Colonic mucosa (tissue), 4 donors: ENCODE measurements around the gene NUBPL. TPM values are rescaled to one million over a fixed set of nuclear protein-coding genes. Genes with fewer than 3 reads are reported as not detected.

Source experiments
- DNase-seq: peaks from one replicate; pipeline ENCODE4 v3.0.0-alpha.2; 2020
- H3K27ac ChIP-seq: fragments of 200-600 bp; one replicate; pipeline ENCODE4 v1.8.0; 2021
- H3K27me3 ChIP-seq: fragments of 200-600 bp; one replicate; pipeline ENCODE4 v1.8.0; 2021
- H3K36me3 ChIP-seq: fragments of 200-600 bp; one replicate; pipeline ENCODE4 v1.8.0; 2021
- H3K4me1 ChIP-seq: fragments of 200-600 bp; one replicate; pipeline ENCODE4 v1.8.0; 2021; ENCODE audit warnings: mild to moderate bottlenecking
- H3K4me3 ChIP-seq: fragments of 200-600 bp; one replicate; pipeline ENCODE4 v1.8.0; 2021
- H3K9ac ChIP-seq, 2 donors: one replicate each; pipeline ENCODE4 v1.7.0; 2013; ENCODE audit warnings: control low read depth in 2 of 2, low read depth in 2 of 2, low read length in 2 of 2
- H3K9me3 ChIP-seq: fragments of 200-600 bp; one replicate; pipeline ENCODE4 v1.8.0; 2021
- CTCF ChIP-seq: fragments of 200-600 bp; IDR thresholded peaks from one replicate; pipeline ENCODE4 v1.8.0; 2022; ENCODE audit warnings: antibody characterized with exemption, mild to moderate bottlenecking
- intact Hi-C: fragments of 100-400 bp; cut with DNase I; formaldehyde crosslinking; loops from one replicate; pipeline ENCODE4 v1.14.1; 2022
- total RNA-seq, 2 donors: library from RNA; stranded (reverse); fragmentation: NEBNext Ultra II Directional in 1 of 2; extraction: Animal tissue kit (Norgen Biotek cat#: 25700) in 1 of 2; gene quantifications; one replicate each; pipeline ENCODE4 v1.2.1, GENCODE V29; 2021
- donor health status: healthy.
- donor health status: DM: no; HTN: no; CAD: no.
- donor health status: DM: no; HTN: no; CAD: no.

Gene NUBPL
- total RNA-seq, 2 donors from 2014 or later: 13.3 to 14.0 TPM

- Histone ChIP-seq H3K9me3 (no peaks in the 10 kb centered on the region), H3K4me1 (no peaks in the 10 kb centered on the region), H3K4me3 (no peak overlapping the region), H3K27me3 (no peaks in the 10 kb centered on the region), H3K9ac (no peak overlapping the region), H3K36me3 (no peaks in the 10 kb centered on the region), H3K27ac (no peak overlapping the region)
- intact Hi-C loops: no loop called here
- no peak for TF ChIP-seq CTCF
- no peak for DNase-seq
Observed at GRCh38 chr14:31752867-31753661, 191.9 kb downstream of the NUBPL start.

GRCh38 chr14:31758941-31759340 is 197.7 kb downstream of the NUBPL start:
- H3K4me1 ChIP-seq: no peaks in the 10 kb centered on the region
- H3K9ac ChIP-seq: no peak overlapping the region
- no peak overlapping the region for H3K27ac ChIP-seq
- no peak for TF ChIP-seq CTCF
- no peak overlapping the region for H3K4me3 ChIP-seq
- intact Hi-C loops: no loop called here
- DNase-seq: no peak
- H3K36me3 ChIP-seq: no peaks in the 10 kb centered on the region
- H3K9me3 ChIP-seq: no peaks in the 10 kb centered on the region
- no peaks in the 10 kb centered on the region for H3K27me3 ChIP-seq

GRCh38 chr14:31760277-31760676 is 199.1 kb downstream of the NUBPL start:
- TF ChIP-seq CTCF: no peak
- H3K27me3 ChIP-seq: no peaks in the 10 kb centered on the region

GRCh38 chr14:31761325-31761724 is 200.1 kb downstream of the NUBPL start:
- Histone ChIP-seq H3K9me3 (no peaks in the 10 kb centered on the region), H3K9ac (no peak overlapping the region), H3K36me3 (no peaks in the 10 kb centered on the region), H3K27me3 (no peaks in the 10 kb centered on the region), H3K4me1 (no peaks in the 10 kb centered on the region), H3K4me3 (no peak overlapping the region), H3K27ac (no peak overlapping the region)
- TF ChIP-seq CTCF: no peak
- intact Hi-C loops: no loop called here
- no peak for DNase-seq

More at GRCh38 chr14:31760277-31760676, 199.1 kb downstream of the NUBPL start:
- H3K4me3 ChIP-seq: no peak overlapping the region
- H3K27ac ChIP-seq: no peak overlapping the region
- H3K9ac ChIP-seq: no peak overlapping the region
- no peak for DNase-seq
- H3K9me3 ChIP-seq: no peaks in the 10 kb centered on the region
- no peaks in the 10 kb centered on the region for H3K4me1 ChIP-seq
- intact Hi-C loops: no loop called here
- H3K36me3 ChIP-seq: no peaks in the 10 kb centered on the region

- peak; percentile 26 for DNase-seq
- no peaks in the 10 kb centered on the region for H3K27me3 ChIP-seq
- H3K4me3 ChIP-seq: no peak overlapping the region
- no peaks in the 10 kb centered on the region for H3K9me3 ChIP-seq
- H3K27ac ChIP-seq: no peak overlapping the region
- H3K36me3 ChIP-seq: no peaks in the 10 kb centered on the region
- H3K4me1 ChIP-seq: no peaks in the 10 kb centered on the region
- TF ChIP-seq CTCF: no peak
- H3K9ac ChIP-seq: no peak overlapping the region
- intact Hi-C loops: no loop called here
Observed at GRCh38 chr14:31763041-31763440, 201.8 kb downstream of the NUBPL start.
